Superior temporal gyrus (tissue), 1 donor: ENCODE results near the gene GRK5.

Experiments
- DNase-seq: peaks from one replicate; pipeline ENCODE4 v3.0.0-alpha.2; 2016; ENCODE audit errors: extremely low spot score

GRK5 gene

DNA sequence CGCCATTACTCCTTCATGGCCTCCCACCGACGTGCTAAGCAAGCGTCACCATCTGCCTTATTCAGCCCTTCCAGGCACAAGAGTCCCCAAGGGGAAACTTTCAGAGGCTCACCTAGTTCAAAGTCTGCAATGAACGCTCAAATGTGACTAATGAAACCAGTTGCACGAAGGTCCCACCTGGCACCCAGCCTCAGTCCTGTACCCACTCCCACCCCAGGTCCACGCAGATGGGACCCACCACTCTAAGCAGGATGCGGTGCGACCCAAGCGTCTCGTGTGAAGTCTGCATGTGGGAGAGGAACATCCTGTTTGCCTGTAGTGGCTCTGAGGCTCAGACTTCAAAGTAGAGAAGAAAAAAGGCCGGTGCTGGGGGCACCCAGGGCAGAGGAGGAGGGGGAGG lies 294.8 kb downstream of the GRK5 start:
- DNase-seq, result no peak

- no peak for DNase-seq
Observed at GRCh38 chr10:119502618-119503155, 295.3 kb downstream of the GRK5 start.

GRCh38 chr10:119503821-119504220 lies 296.4 kb downstream of the GRK5 start:
- no peak for DNase-seq

DNA sequence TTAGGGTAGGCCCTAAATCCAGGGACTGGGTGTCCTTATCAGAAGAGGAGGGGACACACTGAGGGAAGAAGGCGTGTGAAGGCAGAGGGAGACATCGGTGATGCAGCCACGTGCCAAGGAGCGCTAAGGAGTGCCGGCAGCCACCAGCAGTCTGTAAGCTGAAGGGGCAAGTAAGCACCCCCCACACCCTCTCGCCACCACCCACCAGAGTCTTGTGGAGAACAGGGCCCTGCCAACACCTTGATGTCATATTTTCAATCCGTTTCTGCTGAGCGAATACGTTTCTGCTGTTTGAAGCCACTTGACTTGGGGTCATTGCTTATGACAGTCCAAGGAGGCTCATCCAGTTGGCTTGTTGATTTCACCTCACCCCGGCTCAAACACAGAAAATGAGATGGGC lies 297.3 kb downstream of the GRK5 start:
- no peak for DNase-seq

GRCh38 chr10:119505131-119505551 lies 297.8 kb downstream of the GRK5 start:
- no peak for DNase-seq
